CD4-positive, alpha-beta T cell treated with Interleukin-1 beta for 1 hour (primary cell): Measurements from ENCODE around the gene MARCHF11.

ENCODE experiments used
- DNase-seq, 2 donors: peaks; one replicate each; pipeline ENCODE4 v3.0.0-alpha.2; 2020 to 2022

Gene MARCHF11

GRCh38 chr5:16050414-16050813 lies 129.2 kb downstream of the MARCHF11 start:
- no peak for DNase-seq

- DNase-seq = no peak
Observed at GRCh38 chr5:16049761-16050160, 129.8 kb downstream of the MARCHF11 start.

GRCh38 chr5:16048132-16048531 lies 131.5 kb downstream of the MARCHF11 start:
- no peak for DNase-seq

- no peak for DNase-seq
Observed at GRCh38 chr5:16043349-16043965, 136.1 kb downstream of the MARCHF11 start.

GRCh38 chr5:16037121-16037845 lies 142.3 kb downstream of the MARCHF11 start:
- no peak for DNase-seq

GRCh38 chr5:16034319-16035001 lies 145.1 kb downstream of the MARCHF11 start:
- no peak for DNase-seq

GRCh38 chr5:16033187-16033925 lies 146.2 kb downstream of the MARCHF11 start:
- no peak for DNase-seq

- DNase-seq = no peak
Observed at GRCh38 chr5:16028708-16029107, 150.9 kb downstream of the MARCHF11 start.

- no peak for DNase-seq
Observed at GRCh38 chr5:16025681-16026080, 153.9 kb downstream of the MARCHF11 start.

GRCh38 chr5:16018970-16019369 lies 160.6 kb downstream of the MARCHF11 start:
- DNase-seq = no peak

GRCh38 chr5:16017720-16018119 lies 161.9 kb downstream of the MARCHF11 start:
- no peak for DNase-seq
